Neural cell (in vitro differentiated cells): ENCODE results near the gene LILRB2. TPM values are rescaled to one million over a fixed set of nuclear protein-coding genes. Genes with fewer than 3 reads are reported as not detected.
"Not testable (repeated sequence)": the region's sequence is repeated elsewhere in the genome, so short reads cannot be mapped to it uniquely, and the experiment has no call there.

Experiments used
- H2AFZ ChIP-seq: fragments of 200-600, 300-800 bp; sonication (generic), shearing (Covaris generic); 2 replicates; pipeline ENCODE4 v1.6.0; 2014; ENCODE audit warnings: low read depth, mild to moderate bottlenecking, antibody characterized with exemption, low read length, moderate library complexity
- H3F3A ChIP-seq: fragments of 200-600 bp; shearing (Covaris generic); 2 replicates; pipeline ENCODE4 v1.6.1; 2016; ENCODE audit warnings: mild to moderate bottlenecking, moderate library complexity, mixed read lengths, antibody characterized with exemption, low read length; ENCODE audit not compliant: insufficient read depth, poor library complexity, severe bottlenecking
- H3K27ac ChIP-seq: fragments of 200-600, 300-800 bp; sonication (generic), shearing (Covaris generic); 2 replicates; pipeline ENCODE4 v1.5.1; 2014; ENCODE audit warnings: mild to moderate bottlenecking, low read length, moderate library complexity
- H3K27me3 ChIP-seq: fragments of 300-800, 200-600 bp; sonication (generic), shearing (Covaris generic); 2 replicates; pipeline ENCODE4 v1.6.0; 2014; ENCODE audit warnings: mild to moderate bottlenecking, low read depth, low read length, moderate library complexity; ENCODE audit not compliant: insufficient read depth
- H3K36me3 ChIP-seq: fragments of 300-800, 200-600 bp; sonication (generic), shearing (Covaris generic); 2 replicates; pipeline ENCODE4 v1.5.1; 2014; ENCODE audit warnings: mild to moderate bottlenecking, antibody characterized with exemption, low read length, moderate library complexity; ENCODE audit not compliant: insufficient read depth
- H3K4me2 ChIP-seq: fragments of 300-800, 200-600 bp; sonication (generic), shearing (Covaris generic); 2 replicates; pipeline ENCODE4 v1.6.0; 2014; ENCODE audit warnings: mild to moderate bottlenecking, low read length
- H3K4me3 ChIP-seq: fragments of 300-800, 200-600 bp; sonication (generic), shearing (Covaris generic); 2 replicates; pipeline ENCODE4 v1.5.1; 2014; ENCODE audit warnings: mild to moderate bottlenecking, low read length, moderate library complexity
- H3K79me2 ChIP-seq: fragments of 200-600 bp; shearing (Covaris generic); replicated peaks from 2 replicates; pipeline ENCODE4 v1.6.0; 2014; ENCODE audit warnings: mild to moderate bottlenecking, low read length, moderate library complexity; ENCODE audit not compliant: insufficient read depth
- H3K9ac ChIP-seq: fragments of 300-800, 200-600 bp; sonication (generic), shearing (Covaris generic); 2 replicates; pipeline ENCODE4 v1.6.1; 2016; ENCODE audit warnings: mild to moderate bottlenecking, low read length, mixed read lengths
- H3K9me2 ChIP-seq: fragments of 200-600 bp; shearing (Covaris generic); 2 replicates; pipeline ENCODE4 v1.6.1; 2016; ENCODE audit warnings: mild to moderate bottlenecking, low read length, mixed read lengths; ENCODE audit not compliant: insufficient read depth
- H3K9me3 ChIP-seq: fragments of 200-600, 300-800 bp; sonication (generic), shearing (Covaris generic); 2 replicates; pipeline ENCODE4 v1.6.1; 2016; ENCODE audit warnings: mild to moderate bottlenecking, mixed run types, low read length, moderate library complexity, mixed read lengths
- H4K20me1 ChIP-seq: fragments of 200-600 bp; shearing (Covaris generic); 2 replicates; pipeline ENCODE4 v1.6.1; 2016; ENCODE audit warnings: mild to moderate bottlenecking, mixed run types; ENCODE audit not compliant: insufficient read depth
- CTCF ChIP-seq: fragments of 450-650 bp; IDR thresholded peaks from 2 replicates; pipeline ENCODE4 v1.5.1; 2014; ENCODE audit warnings: antibody characterized with exemption, mild to moderate bottlenecking, moderate library complexity; ENCODE audit not compliant: poor library complexity, severe bottlenecking
- EP300 ChIP-seq: fragments of 450-650 bp; conservative IDR thresholded peaks from 2 replicates; pipeline ENCODE4 v1.6.1; 2014; ENCODE audit warnings: antibody characterized with exemption, mild to moderate bottlenecking, moderate library complexity; ENCODE audit not compliant: poor library complexity, severe bottlenecking
- EZH2 ChIP-seq: fragments of 200-600, 300-800 bp; shearing (Covaris generic), sonication (generic); IDR thresholded peaks from 2 replicates; pipeline ENCODE4 v1.6.1; 2014; ENCODE audit warnings: antibody characterized with exemption, low read length, borderline replicate concordance, mild to moderate bottlenecking; ENCODE audit not compliant: insufficient read depth, poor library complexity, severe bottlenecking
- MXI1 ChIP-seq: fragments of 450-650 bp; conservative IDR thresholded peaks from 2 replicates; pipeline ENCODE4 v1.6.1; 2014; ENCODE audit warnings: antibody characterized with exemption, mild to moderate bottlenecking; ENCODE audit not compliant: poor library complexity, severe bottlenecking
- POLR2AphosphoS5 ChIP-seq: IDR thresholded peaks from 2 replicates; pipeline ENCODE4 v1.6.1; 2012
- RAD21 ChIP-seq: fragments of 450-650 bp; conservative IDR thresholded peaks from 2 replicates; pipeline ENCODE4 v1.6.1; 2014; ENCODE audit warnings: antibody characterized with exemption, mild to moderate bottlenecking, moderate library complexity
- REST ChIP-seq: IDR thresholded peaks from 2 replicates; pipeline ENCODE4 v1.6.1; 2012; ENCODE audit warnings: borderline replicate concordance
- SMC3 ChIP-seq: fragments of 450-650 bp; conservative IDR thresholded peaks from 2 replicates; pipeline ENCODE4 v1.6.1; 2014; ENCODE audit warnings: antibody characterized with exemption, mild to moderate bottlenecking, moderate library complexity; ENCODE audit not compliant: poor library complexity
- TAF1 ChIP-seq: IDR thresholded peaks from 2 replicates; pipeline ENCODE4 v1.6.1; 2012; ENCODE audit warnings: low read depth
- polyA plus RNA-seq: library from polyadenylated mRNA; depleted of rRNA; stranded (reverse); fragments of >200 nt; gene quantifications from 2 replicates; pipeline ENCODE4 v1.2.3, GENCODE V29; 2014

Gene LILRB2
- polyA plus RNA-seq, 1 donor from 2014 or later = not detected

- not testable (repeated sequence) for H3K4me3 ChIP-seq, H3K4me2 ChIP-seq, H3K36me3 ChIP-seq, H3K79me2 ChIP-seq, H3K9me3 ChIP-seq, H3K9me2 ChIP-seq, H2AFZ ChIP-seq, H3K27ac ChIP-seq, H3K9ac ChIP-seq, H4K20me1 ChIP-seq, H3K27me3 ChIP-seq, H3F3A ChIP-seq
Measured at GRCh38 chr19:54285427-54286056, 4.6 kb upstream of the LILRB2 start.

GRCh38 chr19:54282686-54283470, 2.0 kb upstream of the LILRB2 start:
- Histone ChIP-seq H3K9me2 (no peaks in the 10 kb centered on the region), H2AFZ (no peak overlapping the region), H3K4me2 (no peak overlapping the region), H3K4me3 (no peak overlapping the region), H3K9ac (no peak overlapping the region), H3K79me2 (no peaks in the 10 kb centered on the region), H3K27ac (no peak overlapping the region), H3F3A (no peaks in the 10 kb centered on the region), H3K27me3 (no peaks in the 10 kb centered on the region), H3K36me3 (no peaks in the 10 kb centered on the region), H4K20me1 (no peaks in the 10 kb centered on the region), H3K9me3 (no peaks in the 10 kb centered on the region)
- no peak for TF ChIP-seq RAD21
- TF ChIP-seq MXI1 = no peak
- no peak for TF ChIP-seq TAF1
- no peak for TF ChIP-seq EZH2
- TF ChIP-seq EP300 = no peak
- no peak for TF ChIP-seq CTCF
- TF ChIP-seq SMC3 = no peak
- no peak for TF ChIP-seq POLR2AphosphoS5
- TF ChIP-seq REST = no peak

- H3K36me3 ChIP-seq, H3K4me2 ChIP-seq, H2AFZ ChIP-seq, H3K4me3 ChIP-seq, H3K27ac ChIP-seq, H3K27me3 ChIP-seq, H3K79me2 ChIP-seq, H4K20me1 ChIP-seq, H3K9ac ChIP-seq, H3K9me2 ChIP-seq, H3F3A ChIP-seq, H3K9me3 ChIP-seq: not testable (repeated sequence)
Measured at GRCh38 chr19:54281729-54282075, 792 bp upstream of the LILRB2 start.

- not testable (repeated sequence) for H3K4me3 ChIP-seq, H3K4me2 ChIP-seq
Measured at GRCh38 chr19:54280441-54280840, 469 bp downstream of the LILRB2 start.

GRCh38 chr19:54280025-54280424, 885 bp downstream of the LILRB2 start:
- H3K9me3 ChIP-seq, H3K9me2 ChIP-seq, H3F3A ChIP-seq, H3K79me2 ChIP-seq, H4K20me1 ChIP-seq, H3K27ac ChIP-seq, H3K36me3 ChIP-seq, H2AFZ ChIP-seq, H3K9ac ChIP-seq, H3K27me3 ChIP-seq, H3K4me2 ChIP-seq, H3K4me3 ChIP-seq: not testable (repeated sequence)

More at GRCh38 chr19:54280441-54280840, 469 bp downstream of the LILRB2 start:
- H3K9me2 ChIP-seq, H2AFZ ChIP-seq, H3K36me3 ChIP-seq, H3K27ac ChIP-seq, H3K9ac ChIP-seq, H3K27me3 ChIP-seq, H3K79me2 ChIP-seq, H3F3A ChIP-seq, H3K9me3 ChIP-seq, H4K20me1 ChIP-seq: not testable (repeated sequence)
